GM18498 (cell line): Measurements from ENCODE around the gene NDST4.
A peak's percentile ranks its signal among the peaks of the same experiment; 100 is the strongest.

Source experiments
- ATAC-seq: cut with Tn5 transposase; IDR thresholded peaks from one replicate; pipeline ENCODE4 v1.9.1; 2021; ENCODE audit warnings: mild to moderate bottlenecking, moderate library complexity; ENCODE audit not compliant: unreplicated experiment

The NDST4 gene

DNA sequence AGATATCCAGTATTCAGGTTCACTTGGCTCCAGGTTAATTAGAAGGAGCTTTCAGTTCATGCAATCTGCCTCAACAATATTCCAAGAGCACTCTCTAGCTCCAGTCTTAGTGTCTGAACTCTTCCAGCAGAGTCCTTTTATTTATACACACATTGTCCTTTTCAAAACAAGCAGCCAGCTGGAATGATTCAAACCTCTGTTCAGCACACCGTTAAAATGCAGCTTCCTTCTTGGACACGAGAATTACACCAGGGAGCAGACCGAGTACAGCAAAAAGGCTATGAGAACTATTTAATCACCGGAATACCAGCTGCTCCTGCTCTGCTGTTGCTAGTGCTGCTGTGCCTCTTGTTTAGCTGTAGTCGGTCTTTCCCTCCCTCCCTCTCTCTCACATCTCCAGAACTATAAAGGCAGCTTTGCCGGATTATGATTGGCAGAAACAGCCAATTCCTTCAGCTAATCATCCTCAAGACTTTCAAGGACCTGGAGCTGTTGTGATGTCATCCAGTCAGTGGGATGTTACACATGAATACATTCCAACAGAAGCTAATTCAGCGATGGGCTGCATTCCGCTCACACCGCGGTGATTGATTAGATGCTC, at the start of gene NDST4:
NDST4 (minus strand) TSS at position 115 of the 601 bp plus-strand sequence. CDS start 36,584 bp downstream, outside the sequence.
- ATAC-seq, result no peak

DNA sequence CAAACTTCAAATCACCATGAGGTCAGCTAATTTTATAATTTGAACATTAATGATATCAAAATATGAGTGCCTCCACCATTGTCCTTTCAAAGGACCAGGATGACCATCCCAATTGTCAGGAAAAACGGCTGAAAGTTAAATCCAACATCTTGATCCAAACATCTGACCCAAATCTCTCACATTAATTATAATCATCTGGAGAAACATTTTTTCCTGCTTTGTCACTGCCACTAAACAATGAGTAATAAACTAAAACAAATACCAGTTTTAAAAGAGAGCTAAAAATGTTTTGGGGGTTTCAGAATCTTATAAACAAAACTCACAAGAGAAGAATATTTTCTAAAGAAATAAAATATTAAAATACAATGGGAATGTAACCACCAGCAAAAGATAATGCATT, 45.7 kb upstream of the NDST4 start:
- no peak for ATAC-seq

DNA sequence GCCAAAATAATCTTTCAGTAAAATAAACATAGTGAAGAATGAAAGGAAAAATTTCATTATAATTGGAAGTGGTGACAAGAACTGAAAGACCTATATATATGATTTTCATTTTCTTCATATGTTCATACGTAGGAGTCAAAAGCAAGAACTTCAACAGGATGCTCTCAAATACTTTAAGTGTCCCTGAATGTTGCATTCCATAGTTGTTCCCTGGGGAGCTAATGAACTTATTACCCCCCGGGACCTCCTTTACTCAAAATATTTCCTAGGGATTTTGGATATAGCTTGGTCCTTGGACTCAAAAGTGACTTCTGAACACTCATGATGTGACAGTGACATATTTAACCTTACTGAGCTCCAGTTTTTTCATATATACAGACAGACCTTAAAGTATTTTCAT, 44.9 kb upstream of the NDST4 start:
- no peak for ATAC-seq

DNA sequence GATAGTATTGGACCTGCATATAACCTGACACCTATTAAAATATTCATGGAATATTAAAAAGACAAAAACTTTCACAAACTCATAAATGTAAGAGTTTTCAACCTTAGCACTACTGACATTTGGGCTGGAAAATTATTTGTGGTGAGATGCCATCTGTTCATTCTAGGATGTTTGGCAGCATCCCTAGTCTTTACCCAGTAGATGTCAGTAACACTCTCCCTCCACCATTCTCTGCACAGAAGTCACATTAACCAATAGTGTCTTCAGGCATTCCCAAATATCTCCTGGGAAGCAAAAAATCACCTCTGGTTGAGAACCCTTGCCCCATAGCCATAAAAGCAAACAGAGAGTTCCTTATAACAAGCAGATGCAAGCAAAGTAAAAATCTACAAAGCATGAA, 41.4 kb upstream of the NDST4 start:
- ATAC-seq, result no peak

DNA sequence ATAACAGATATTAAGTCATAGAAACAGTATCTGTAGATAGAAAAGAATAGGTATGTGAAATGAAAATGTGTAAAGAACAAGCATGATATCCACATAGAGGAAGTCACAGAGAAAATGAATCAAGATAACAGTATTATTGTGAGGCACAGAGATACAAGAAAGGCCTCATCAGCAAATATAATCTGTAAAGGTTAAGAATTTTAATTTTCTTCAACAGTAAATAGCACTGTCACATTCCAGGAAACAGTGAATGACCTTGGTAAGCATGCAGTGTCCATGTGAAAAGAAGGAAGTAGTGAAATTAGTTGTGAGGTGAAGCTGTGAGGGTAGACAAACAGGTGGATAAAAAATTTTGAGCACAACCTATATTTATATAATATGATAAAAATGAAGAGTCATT, 39.5 kb upstream of the NDST4 start:
- no peak for ATAC-seq

DNA sequence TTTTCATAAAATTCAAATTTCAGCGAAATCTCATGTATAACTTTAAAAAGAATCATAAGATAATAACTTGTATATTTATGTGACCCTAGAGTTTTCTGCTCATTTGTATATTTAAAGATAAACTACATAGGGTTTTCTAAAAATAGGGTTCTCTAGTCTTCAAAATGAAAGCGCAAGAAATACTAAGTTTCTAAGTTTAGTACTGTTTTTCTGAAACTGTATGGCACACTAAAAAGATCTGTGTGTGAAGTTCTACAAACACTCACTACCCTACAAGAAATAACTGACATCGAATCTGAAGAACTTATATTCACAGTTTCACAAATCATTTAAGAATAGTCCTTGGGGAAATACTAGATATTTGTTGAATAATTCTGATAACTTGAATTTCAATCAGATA, 38.7 kb upstream of the NDST4 start:
- peak; percentile 89 for ATAC-seq

- no peak for ATAC-seq
Observed at GRCh38 chr4:115149106-115149505, 35.7 kb upstream of the NDST4 start.

- ATAC-seq, result no peak
Observed at GRCh38 chr4:115145393-115146160, 32.2 kb upstream of the NDST4 start.

DNA sequence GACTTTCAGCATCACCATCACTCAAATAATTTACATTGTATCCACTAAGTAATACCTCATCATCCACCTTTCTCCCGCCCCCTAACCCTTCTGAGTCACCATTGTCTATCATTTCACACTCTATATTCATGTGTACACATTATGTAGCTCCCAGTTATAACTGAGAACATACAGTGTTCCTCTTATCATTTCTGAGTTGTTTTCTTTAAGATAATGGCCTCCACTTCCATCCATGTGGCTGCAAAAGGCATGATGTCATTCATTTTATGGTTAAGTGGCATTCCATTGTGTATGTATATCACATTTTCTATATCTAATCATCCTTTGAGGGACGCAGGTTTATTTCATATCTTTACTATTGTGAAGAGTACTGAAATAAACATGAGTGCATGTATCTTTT, 14.6 kb upstream of the NDST4 start:
- no peak for ATAC-seq

DNA sequence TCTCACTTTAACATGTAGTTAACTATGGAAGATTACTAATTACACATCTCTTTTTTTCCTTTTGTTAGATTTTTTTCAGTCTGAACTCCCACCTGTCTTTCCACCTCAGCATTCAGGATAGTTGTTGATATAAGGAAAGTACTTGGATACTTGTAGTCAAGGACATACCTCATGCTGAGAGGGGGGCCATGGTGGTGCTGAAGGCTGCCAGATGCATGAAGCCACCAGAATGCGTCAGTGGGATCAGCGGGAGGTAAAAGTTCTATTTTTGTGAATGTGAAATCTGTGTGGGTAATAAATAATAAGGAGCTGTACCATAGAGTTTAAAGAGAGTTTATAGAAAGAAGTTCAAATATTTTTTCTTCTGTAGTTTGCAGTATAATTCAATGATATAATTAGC, 13.1 kb upstream of the NDST4 start:
- ATAC-seq, result no peak

DNA sequence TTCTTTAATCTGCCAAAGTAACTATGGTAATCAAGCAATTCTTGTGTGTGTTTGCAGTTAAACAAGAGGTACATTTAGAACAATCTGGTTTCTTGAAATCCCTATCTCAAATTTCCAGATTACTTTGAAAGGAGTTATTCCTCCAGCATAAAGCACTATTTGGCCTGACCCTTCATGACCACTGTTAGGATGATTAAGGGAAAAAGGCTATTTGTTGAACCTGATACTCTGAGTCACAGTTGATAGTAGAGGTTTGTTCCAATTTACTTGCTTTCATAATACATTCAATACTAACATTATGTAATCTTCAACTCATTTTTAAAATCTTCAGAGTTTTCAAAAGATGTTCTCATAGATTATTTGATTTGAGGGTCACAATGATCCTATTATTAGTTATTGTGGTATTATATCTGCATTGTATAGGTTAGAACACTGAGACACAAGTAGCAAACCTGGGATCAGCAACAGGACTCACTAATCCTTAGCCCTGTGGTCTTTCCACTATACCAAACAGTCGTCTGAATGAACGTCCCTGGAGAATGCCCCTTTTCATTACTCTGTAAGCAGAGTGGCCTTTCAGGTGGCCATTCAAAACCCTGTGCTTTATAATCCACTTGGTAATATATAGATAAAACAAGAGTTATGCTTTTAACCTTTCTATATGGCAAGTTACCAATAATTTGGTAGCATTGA, 8.1 kb upstream of the NDST4 start:
- no peak for ATAC-seq

- ATAC-seq, result no peak
Observed at GRCh38 chr4:115119804-115120352, 6.5 kb upstream of the NDST4 start.

- no peak for ATAC-seq
Observed at GRCh38 chr4:115117651-115118050, 4.2 kb upstream of the NDST4 start.

DNA sequence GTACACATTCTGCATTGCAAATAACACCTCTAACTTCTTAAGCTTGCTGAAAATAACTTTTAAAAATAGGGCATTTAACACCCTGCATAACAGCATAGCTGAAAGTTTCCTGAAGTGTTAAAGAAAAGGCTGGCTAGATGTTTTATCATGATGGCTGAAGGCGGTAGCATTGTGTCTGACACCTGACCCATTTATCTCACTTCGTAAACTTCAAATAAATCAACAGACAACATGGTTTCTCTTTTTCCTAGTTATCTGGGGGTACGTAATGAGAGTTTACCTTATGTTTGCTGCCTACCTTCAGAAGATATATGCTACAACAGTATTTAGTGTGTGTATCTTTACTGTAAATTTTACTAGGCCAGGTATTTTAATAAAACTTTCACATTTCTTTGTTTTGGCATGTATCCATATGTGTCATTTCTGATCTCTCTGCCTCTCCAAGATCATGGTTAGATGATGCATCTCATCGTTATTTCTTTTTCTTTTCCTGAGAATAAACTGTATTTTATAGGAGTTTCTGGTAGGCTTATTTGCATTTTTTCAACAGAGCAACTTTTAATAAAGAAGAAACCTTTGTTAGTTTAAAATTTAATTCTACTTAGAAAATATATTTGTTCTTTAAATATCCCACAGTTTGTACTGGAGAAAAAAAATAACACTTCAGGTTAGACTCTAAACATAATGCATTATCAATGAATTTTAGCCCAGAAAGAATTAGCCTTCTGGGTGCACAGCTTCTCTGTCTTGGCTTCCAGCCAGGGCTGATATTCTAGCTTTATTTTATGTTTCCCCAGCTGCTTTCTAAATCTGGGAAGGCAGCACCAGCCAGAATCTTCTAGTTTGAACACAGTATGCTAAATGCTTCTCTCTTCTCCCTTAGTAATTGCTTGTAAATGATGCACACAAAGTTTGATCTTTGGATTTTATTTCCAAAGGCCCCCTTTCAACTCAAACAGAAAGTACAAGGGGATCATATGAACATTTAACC, 2.9 kb downstream of the NDST4 start:
- no peak for ATAC-seq

DNA sequence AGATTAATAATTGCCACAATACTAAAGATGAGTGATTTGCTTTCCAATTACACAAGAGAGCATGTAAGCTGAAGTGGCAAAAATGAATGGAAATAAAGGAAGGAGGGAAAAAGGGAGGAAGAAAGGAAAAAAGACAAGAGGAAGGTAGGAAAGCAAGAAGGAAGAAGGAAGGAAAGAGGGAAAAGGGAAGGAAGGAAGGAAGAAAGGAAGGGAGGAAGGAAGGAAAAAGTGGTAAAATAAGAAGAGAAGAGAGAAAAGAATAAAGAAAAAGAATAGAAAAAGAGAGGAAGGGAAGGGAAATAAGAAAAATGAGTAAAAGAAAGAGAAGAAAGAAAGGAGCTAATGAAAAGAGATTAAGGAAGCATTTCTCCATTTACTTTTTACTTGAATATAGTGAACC, 4.6 kb downstream of the NDST4 start:
- no peak for ATAC-seq

DNA sequence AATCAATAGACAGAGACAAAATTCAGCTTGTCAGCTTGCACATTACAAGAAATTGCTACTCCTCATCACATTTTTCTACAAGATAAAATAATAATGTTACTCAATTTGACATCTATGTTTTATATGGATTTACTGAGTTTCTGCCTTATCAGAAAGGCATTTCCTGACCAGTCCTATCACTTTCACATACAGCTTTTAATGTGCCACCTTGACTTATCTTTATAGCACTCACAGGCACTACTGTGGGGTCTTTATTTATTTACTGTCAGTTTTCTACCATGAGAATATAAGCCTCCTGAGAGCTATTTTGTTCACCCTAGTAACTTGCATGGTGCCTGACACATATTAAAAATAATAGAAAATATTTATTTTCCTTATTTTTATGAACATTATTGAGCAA, 6.0 kb downstream of the NDST4 start:
- ATAC-seq, result no peak

DNA sequence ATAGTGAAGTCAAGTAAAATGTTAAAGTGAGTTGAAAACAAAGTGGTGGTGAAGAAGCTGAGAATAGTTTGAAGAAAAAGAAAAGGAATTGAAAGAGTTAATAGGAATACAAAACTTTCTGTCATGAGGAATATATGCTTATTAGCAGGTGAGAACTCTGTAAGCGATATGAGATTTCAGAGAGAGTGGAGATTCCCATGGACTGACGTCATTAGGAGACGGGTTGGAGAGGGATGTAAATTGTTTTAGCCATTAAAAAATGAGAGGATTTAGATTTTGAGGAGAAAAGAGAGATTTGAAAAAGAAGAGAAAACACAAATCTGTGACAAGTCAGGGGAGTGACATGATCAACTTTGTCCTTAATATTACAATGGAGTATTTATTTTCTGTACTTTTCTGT, 11.7 kb downstream of the NDST4 start:
- ATAC-seq, result no peak

- ATAC-seq, result peak; percentile 68
Observed at GRCh38 chr4:115090483-115091075, 22.8 kb downstream of the NDST4 start.

GRCh38 chr4:115082633-115083032, 30.8 kb downstream of the NDST4 start:
- no peak for ATAC-seq

- ATAC-seq, result no peak
Observed at GRCh38 chr4:115076691-115077090, 36.7 kb downstream of the NDST4 start.
